A549 (cell line): ENCODE measurements around the gene CREM.

Source experiments
- EHMT2 ChIP-seq: fragments of 200-600 bp; sonication (generic); IDR thresholded peaks from 2 replicates; pipeline ENCODE4 v1.6.1; 2016; ENCODE audit warnings: antibody characterized with exemption, low read depth, mild to moderate bottlenecking, moderate library complexity
- EP300 ChIP-seq, 2 experiments: fragments of >200 bp; sonication (Bioruptor Twin); formaldehyde crosslinking; IDR thresholded peaks; 2 replicates in 1 of 2; 3 replicates in 1 of 2; pipeline ENCODE4 v1.6.1; 2016 to 2017
- ESRRA ChIP-seq: fragments of 150-350 bp; IDR thresholded peaks from 2 replicates; pipeline ENCODE4 v1.6.1; 2014; ENCODE audit warnings: mild to moderate bottlenecking, low read length, borderline replicate concordance
- JUN ChIP-seq, 2 experiments: fragments of >200 bp; sonication (Bioruptor Twin); formaldehyde crosslinking; IDR thresholded peaks; 2 replicates in 1 of 2; 3 replicates in 1 of 2; pipeline ENCODE4 v1.6.1; 2016 to 2017
- SREBF2 ChIP-seq: fragments of 450-650 bp; IDR thresholded peaks from 2 replicates; pipeline ENCODE4 v1.6.1; 2014; ENCODE audit warnings: mild to moderate bottlenecking, moderate library complexity
- TF ChIP-seq, protein P1 (sequence below): fragments of >200 bp; sonication (Bioruptor Twin); formaldehyde crosslinking; IDR thresholded peaks from 3 replicates; pipeline ENCODE4 v1.5.1; 2016
- TF ChIP-seq, protein P2 (sequence below): fragments of 450-650 bp; IDR thresholded peaks from 2 replicates; pipeline ENCODE4 v1.6.1; 2014; ENCODE audit warnings: antibody characterized with exemption

DNA sequence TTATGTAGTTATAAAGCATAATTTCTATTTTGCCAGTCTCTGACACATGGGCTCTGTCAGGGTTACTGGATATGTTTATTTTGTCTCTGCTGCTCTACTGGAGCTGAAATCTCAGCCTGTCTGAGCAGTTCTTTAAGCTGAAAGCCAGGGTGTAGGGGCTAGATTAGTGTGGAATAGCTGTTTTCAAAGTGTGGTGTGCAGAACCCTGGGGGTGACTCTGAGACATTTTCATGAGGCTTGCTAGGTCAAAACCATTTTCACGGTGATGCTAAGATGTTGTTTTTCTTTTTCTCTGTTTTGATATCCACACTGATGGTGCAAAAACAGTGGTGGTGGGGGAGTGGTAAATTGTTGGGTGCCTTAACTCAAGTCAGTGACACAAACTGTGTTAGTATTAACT is 45.5 kb downstream of the CREM start:
- TF ChIP-seq EP300 (IDR thresholded peaks at IDR 0.05), result no peak
- TF ChIP-seq, protein P1, sequence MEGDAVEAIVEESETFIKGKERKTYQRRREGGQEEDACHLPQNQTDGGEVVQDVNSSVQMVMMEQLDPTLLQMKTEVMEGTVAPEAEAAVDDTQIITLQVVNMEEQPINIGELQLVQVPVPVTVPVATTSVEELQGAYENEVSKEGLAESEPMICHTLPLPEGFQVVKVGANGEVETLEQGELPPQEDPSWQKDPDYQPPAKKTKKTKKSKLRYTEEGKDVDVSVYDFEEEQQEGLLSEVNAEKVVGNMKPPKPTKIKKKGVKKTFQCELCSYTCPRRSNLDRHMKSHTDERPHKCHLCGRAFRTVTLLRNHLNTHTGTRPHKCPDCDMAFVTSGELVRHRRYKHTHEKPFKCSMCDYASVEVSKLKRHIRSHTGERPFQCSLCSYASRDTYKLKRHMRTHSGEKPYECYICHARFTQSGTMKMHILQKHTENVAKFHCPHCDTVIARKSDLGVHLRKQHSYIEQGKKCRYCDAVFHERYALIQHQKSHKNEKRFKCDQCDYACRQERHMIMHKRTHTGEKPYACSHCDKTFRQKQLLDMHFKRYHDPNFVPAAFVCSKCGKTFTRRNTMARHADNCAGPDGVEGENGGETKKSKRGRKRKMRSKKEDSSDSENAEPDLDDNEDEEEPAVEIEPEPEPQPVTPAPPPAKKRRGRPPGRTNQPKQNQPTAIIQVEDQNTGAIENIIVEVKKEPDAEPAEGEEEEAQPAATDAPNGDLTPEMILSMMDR, result no peak
- TF ChIP-seq EHMT2, result no peak
- TF ChIP-seq, protein P2, sequence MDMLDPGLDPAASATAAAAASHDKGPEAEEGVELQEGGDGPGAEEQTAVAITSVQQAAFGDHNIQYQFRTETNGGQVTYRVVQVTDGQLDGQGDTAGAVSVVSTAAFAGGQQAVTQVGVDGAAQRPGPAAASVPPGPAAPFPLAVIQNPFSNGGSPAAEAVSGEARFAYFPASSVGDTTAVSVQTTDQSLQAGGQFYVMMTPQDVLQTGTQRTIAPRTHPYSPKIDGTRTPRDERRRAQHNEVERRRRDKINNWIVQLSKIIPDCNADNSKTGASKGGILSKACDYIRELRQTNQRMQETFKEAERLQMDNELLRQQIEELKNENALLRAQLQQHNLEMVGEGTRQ, result no peak
- TF ChIP-seq JUN (IDR thresholded peaks at IDR 0.05), result no peak
- TF ChIP-seq ESRRA, result no peak
- TF ChIP-seq SREBF2, result no peak
